ENCODE results near the gene IGF2R.

GRCh38 chr6:159943968-159944598, 24.8 kb upstream of the IGF2R start:
- TF ChIP-seq FOXK2 (IDR thresholded peaks at IDR 0.05) (no peak), ARNT (IDR thresholded peaks at IDR 0.05) (no peak)

Data from HEK293T (cell line).